Panc1 (cell line): ENCODE measurements around the gene ZNF184.

Experiments
- POLR2AphosphoS5 ChIP-seq: IDR thresholded peaks from 2 replicates; pipeline ENCODE4 v1.6.1; 2012; ENCODE audit warnings: mild to moderate bottlenecking, low read depth, low read length, moderate library complexity
- SIN3A ChIP-seq: IDR thresholded peaks from 2 replicates; pipeline ENCODE4 v1.6.1; 2012; ENCODE audit warnings: low read depth, mild to moderate bottlenecking, low read length, moderate library complexity, borderline replicate concordance; ENCODE audit not compliant: insufficient read depth
- TF ChIP-seq, protein P1 (sequence below): fragments of 450-650 bp; IDR thresholded peaks from 2 replicates; pipeline ENCODE4 v1.5.1; 2017; ENCODE audit warnings: mild to moderate bottlenecking
- TF ChIP-seq, protein P2 (sequence below), 2 experiments: IDR thresholded peaks; 2 replicates each; pipeline ENCODE4 v1.6.1; 2011 to 2012; ENCODE audit warnings: low read depth in 2 of 2, control low read depth in 1 of 2, low read length in 1 of 2, mild to moderate bottlenecking in 1 of 2, moderate library complexity in 1 of 2; ENCODE audit not compliant: insufficient read depth in 1 of 2

DNA sequence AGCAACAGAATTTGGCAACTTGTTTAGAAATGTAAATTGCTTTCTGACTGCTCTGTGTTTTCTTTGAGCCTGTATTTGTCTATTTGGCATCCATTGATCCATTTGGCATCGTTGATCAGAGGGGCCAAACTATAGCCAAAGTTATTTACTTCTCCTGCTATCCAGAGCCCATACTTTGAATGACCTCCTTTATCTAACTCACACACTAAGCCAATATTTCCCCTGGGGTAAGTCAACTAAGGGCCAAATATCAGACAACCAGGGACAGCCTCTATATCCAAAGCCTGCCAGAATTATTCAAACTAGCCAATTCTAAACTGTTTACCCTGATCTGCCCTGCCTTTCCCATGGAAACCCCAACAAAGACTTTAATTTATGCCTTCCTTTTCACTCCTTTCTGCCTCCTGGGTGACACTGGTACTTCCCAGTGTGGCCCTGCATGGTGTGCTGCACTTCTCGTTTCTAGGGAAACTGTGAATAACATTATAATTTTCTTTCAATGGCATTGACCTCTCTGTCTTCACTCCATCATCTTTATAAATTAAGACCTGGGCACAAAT lies 19.8 kb upstream of the ZNF184 start:
- TF ChIP-seq, protein P1, sequence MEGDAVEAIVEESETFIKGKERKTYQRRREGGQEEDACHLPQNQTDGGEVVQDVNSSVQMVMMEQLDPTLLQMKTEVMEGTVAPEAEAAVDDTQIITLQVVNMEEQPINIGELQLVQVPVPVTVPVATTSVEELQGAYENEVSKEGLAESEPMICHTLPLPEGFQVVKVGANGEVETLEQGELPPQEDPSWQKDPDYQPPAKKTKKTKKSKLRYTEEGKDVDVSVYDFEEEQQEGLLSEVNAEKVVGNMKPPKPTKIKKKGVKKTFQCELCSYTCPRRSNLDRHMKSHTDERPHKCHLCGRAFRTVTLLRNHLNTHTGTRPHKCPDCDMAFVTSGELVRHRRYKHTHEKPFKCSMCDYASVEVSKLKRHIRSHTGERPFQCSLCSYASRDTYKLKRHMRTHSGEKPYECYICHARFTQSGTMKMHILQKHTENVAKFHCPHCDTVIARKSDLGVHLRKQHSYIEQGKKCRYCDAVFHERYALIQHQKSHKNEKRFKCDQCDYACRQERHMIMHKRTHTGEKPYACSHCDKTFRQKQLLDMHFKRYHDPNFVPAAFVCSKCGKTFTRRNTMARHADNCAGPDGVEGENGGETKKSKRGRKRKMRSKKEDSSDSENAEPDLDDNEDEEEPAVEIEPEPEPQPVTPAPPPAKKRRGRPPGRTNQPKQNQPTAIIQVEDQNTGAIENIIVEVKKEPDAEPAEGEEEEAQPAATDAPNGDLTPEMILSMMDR: no peak
- TF ChIP-seq POLR2AphosphoS5 (no peak), SIN3A (no peak)
- TF ChIP-seq, protein P2, sequence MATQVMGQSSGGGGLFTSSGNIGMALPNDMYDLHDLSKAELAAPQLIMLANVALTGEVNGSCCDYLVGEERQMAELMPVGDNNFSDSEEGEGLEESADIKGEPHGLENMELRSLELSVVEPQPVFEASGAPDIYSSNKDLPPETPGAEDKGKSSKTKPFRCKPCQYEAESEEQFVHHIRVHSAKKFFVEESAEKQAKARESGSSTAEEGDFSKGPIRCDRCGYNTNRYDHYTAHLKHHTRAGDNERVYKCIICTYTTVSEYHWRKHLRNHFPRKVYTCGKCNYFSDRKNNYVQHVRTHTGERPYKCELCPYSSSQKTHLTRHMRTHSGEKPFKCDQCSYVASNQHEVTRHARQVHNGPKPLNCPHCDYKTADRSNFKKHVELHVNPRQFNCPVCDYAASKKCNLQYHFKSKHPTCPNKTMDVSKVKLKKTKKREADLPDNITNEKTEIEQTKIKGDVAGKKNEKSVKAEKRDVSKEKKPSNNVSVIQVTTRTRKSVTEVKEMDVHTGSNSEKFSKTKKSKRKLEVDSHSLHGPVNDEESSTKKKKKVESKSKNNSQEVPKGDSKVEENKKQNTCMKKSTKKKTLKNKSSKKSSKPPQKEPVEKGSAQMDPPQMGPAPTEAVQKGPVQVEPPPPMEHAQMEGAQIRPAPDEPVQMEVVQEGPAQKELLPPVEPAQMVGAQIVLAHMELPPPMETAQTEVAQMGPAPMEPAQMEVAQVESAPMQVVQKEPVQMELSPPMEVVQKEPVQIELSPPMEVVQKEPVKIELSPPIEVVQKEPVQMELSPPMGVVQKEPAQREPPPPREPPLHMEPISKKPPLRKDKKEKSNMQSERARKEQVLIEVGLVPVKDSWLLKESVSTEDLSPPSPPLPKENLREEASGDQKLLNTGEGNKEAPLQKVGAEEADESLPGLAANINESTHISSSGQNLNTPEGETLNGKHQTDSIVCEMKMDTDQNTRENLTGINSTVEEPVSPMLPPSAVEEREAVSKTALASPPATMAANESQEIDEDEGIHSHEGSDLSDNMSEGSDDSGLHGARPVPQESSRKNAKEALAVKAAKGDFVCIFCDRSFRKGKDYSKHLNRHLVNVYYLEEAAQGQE (IDR thresholded peaks at IDR 0.05; ENCODE audit: insufficient read depth in 1 of 2, low read depth in 2 of 2, low read length in 1 of 2): no peak
